HEK293 (cell line): ENCODE data around the gene IL15RA.

Experiments
- HOXC10 ChIP-seq: sonication (generic); formaldehyde crosslinking; IDR thresholded peaks from 2 replicates; pipeline ENCODE4 v1.8.1; 2023; ENCODE audit warnings: mild to moderate bottlenecking, missing genetic modification reagents

The IL15RA gene

DNA sequence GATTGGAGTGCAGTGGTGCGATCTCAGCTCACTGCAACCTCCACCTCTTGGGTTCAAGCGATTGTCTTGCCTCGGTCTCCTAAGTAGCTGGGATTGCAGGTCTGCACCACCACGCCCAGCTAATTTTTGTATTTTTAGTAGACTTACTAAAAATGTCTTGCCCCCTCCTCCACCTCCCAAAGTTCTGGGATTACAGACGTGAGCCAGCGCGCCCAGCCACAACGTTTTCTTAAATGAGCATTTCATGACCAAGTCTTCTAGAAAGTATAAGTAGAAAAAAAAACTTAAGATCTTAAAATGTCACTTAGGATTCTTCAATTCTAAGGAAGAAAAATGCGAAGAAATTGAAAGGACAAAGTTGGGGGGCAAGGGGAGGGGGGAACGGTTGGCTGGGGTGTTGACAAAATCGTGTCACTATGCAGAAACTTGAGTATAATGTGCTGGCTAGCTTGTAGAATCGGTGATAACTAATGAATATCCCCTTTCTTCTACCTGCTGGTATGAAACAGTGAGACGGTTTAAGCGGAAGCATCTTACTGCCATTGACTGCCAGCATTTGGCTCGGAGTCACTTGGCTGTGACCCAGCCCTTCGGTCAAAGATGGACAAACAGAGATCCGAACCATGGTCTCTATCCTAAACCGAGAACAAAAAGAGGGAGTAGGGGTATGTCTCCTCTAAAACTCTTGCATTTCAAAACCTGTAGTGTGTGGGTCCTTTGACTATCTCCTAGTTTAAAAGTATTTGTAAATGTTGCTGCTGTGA is 74.7 kb downstream of the IL15RA start (continued):
- no peak for TF ChIP-seq HOXC10 (CRISPR knock-in tag)
